ENCODE measurements around the gene TNFRSF4. TPM values are rescaled to one million over a fixed set of nuclear protein-coding genes. Genes with fewer than 3 reads are reported as not detected.
"Not testable (repeated sequence)": the region's sequence is repeated elsewhere in the genome, so short reads cannot be mapped to it uniquely, and the experiment has no call there.

The TNFRSF4 gene
- polyA plus RNA-seq, 1 donor: 1.1 TPM

- Histone ChIP-seq H3K4me3 (ENCODE audit: low read length) (no peak overlapping the region), H3K9me3 (ENCODE audit: control insufficient read depth, low read depth, low read length) (peaks cover 10% of the 10 kb centered on the region), H3K36me3 (ENCODE audit: control insufficient read depth, insufficient read depth, low read length) (no peaks in the 10 kb centered on the region), H3K4me1 (ENCODE audit: control insufficient read depth, insufficient read depth, low read length) (peaks cover 3% of the 10 kb centered on the region), H3K27ac (ENCODE audit: low read length) (no peak overlapping the region), H3K27me3 (ENCODE audit: control insufficient read depth, insufficient read depth, low read length) (peaks cover 37% of the 10 kb centered on the region)
- no peak for DNase-seq
- no CpG with 5 or more reads among the region's 31 CpGs for WGBS (ENCODE audit: insufficient coverage, low lambda C conversion rate)
These were observed 13.7 kb downstream of the TNFRSF4 start for GRCh38 chr1:1199961-1200875.

- WGBS (ENCODE audit: insufficient coverage, low lambda C conversion rate): no CpG with 5 or more reads among the region's 22 CpGs
- DNase-seq: no peak
- Histone ChIP-seq H3K36me3 (ENCODE audit: control insufficient read depth, insufficient read depth, low read length) (no peaks in the 10 kb centered on the region), H3K4me1 (ENCODE audit: control insufficient read depth, insufficient read depth, low read length) (peaks cover 3% of the 10 kb centered on the region), H3K4me3 (ENCODE audit: low read length) (no peak overlapping the region), H3K27ac (ENCODE audit: low read length) (no peak overlapping the region), H3K27me3 (ENCODE audit: control insufficient read depth, insufficient read depth, low read length) (peaks cover 35% of the 10 kb centered on the region), H3K9me3 (ENCODE audit: control insufficient read depth, low read depth, low read length) (peaks cover 10% of the 10 kb centered on the region)
These were observed 14.6 kb downstream of the TNFRSF4 start for GRCh38 chr1:1199141-1199960.

GRCh38 chr1:1198423-1199140 lies 15.4 kb downstream of the TNFRSF4 start:
- H3K27ac ChIP-seq (ENCODE audit: low read length): no peak overlapping the region
- peaks cover 32% of the 10 kb centered on the region for H3K27me3 ChIP-seq (ENCODE audit: control insufficient read depth, insufficient read depth, low read length)
- DNase-seq: no peak
- H3K4me1 ChIP-seq (ENCODE audit: control insufficient read depth, insufficient read depth, low read length): peaks cover 3% of the 10 kb centered on the region
- H3K4me3 ChIP-seq (ENCODE audit: low read length): no peak overlapping the region
- H3K9me3 ChIP-seq (ENCODE audit: control insufficient read depth, low read depth, low read length): peaks cover 4% of the 10 kb centered on the region
- no CpG with 5 or more reads among the region's 23 CpGs for WGBS (ENCODE audit: insufficient coverage, low lambda C conversion rate)
- H3K36me3 ChIP-seq (ENCODE audit: control insufficient read depth, insufficient read depth, low read length): no peaks in the 10 kb centered on the region

GRCh38 chr1:1197551-1198422 lies 16.2 kb downstream of the TNFRSF4 start:
- DNase-seq: no peak
- Histone ChIP-seq H3K27ac (ENCODE audit: low read length) (no peak overlapping the region), H3K9me3 (ENCODE audit: control insufficient read depth, low read depth, low read length) (peaks cover 4% of the 10 kb centered on the region), H3K27me3 (ENCODE audit: control insufficient read depth, insufficient read depth, low read length) (peaks cover 25% of the 10 kb centered on the region), H3K4me3 (ENCODE audit: low read length) (no peak overlapping the region), H3K4me1 (ENCODE audit: control insufficient read depth, insufficient read depth, low read length) (peaks cover 3% of the 10 kb centered on the region), H3K36me3 (ENCODE audit: control insufficient read depth, insufficient read depth, low read length) (no peaks in the 10 kb centered on the region)
- no CpG with 5 or more reads among the region's 48 CpGs for WGBS (ENCODE audit: insufficient coverage, low lambda C conversion rate)

- H3K27ac ChIP-seq (ENCODE audit: low read length): no peak overlapping the region
- H3K4me3 ChIP-seq (ENCODE audit: low read length): no peak overlapping the region
- no peak for DNase-seq
- peaks cover 22% of the 10 kb centered on the region for H3K27me3 ChIP-seq (ENCODE audit: control insufficient read depth, insufficient read depth, low read length)
- no CpG with 5 or more reads among the region's 8 CpGs for WGBS (ENCODE audit: insufficient coverage, low lambda C conversion rate)
- H3K4me1 ChIP-seq (ENCODE audit: control insufficient read depth, insufficient read depth, low read length): peaks cover 3% of the 10 kb centered on the region
- peaks cover 4% of the 10 kb centered on the region for H3K9me3 ChIP-seq (ENCODE audit: control insufficient read depth, low read depth, low read length)
- no peaks in the 10 kb centered on the region for H3K36me3 ChIP-seq (ENCODE audit: control insufficient read depth, insufficient read depth, low read length)
These were observed 16.8 kb downstream of the TNFRSF4 start for GRCh38 chr1:1197188-1197500.

- Histone ChIP-seq H3K36me3 (ENCODE audit: control insufficient read depth, insufficient read depth, low read length) (no peaks in the 10 kb centered on the region), H3K27ac (ENCODE audit: low read length) (no peak overlapping the region), H3K27me3 (ENCODE audit: control insufficient read depth, insufficient read depth, low read length) (peaks cover 22% of the 10 kb centered on the region), H3K4me1 (ENCODE audit: control insufficient read depth, insufficient read depth, low read length) (peaks cover 3% of the 10 kb centered on the region), H3K4me3 (ENCODE audit: low read length) (no peak overlapping the region), H3K9me3 (ENCODE audit: control insufficient read depth, low read depth, low read length) (peaks cover 4% of the 10 kb centered on the region)
- no peak for DNase-seq
- WGBS (ENCODE audit: insufficient coverage, low lambda C conversion rate): no CpG with 5 or more reads among the region's 13 CpGs
These were observed 17.3 kb downstream of the TNFRSF4 start for GRCh38 chr1:1196431-1197187.

- H3K4me3 ChIP-seq (ENCODE audit: low read length); DNase-seq; H3K4me1 ChIP-seq (ENCODE audit: control insufficient read depth, insufficient read depth, low read length); H3K9me3 ChIP-seq (ENCODE audit: control insufficient read depth, low read depth, low read length); H3K27ac ChIP-seq (ENCODE audit: low read length); H3K36me3 ChIP-seq (ENCODE audit: control insufficient read depth, insufficient read depth, low read length): not testable (repeated sequence)
- WGBS (ENCODE audit: insufficient coverage, low lambda C conversion rate): no CpG with 5 or more reads among the region's 6 CpGs
- peaks cover 20% of the 10 kb centered on the region for H3K27me3 ChIP-seq (ENCODE audit: control insufficient read depth, insufficient read depth, low read length)
These were observed 18.2 kb downstream of the TNFRSF4 start for GRCh38 chr1:1195726-1196125.

GRCh38 chr1:1194723-1195122 lies 19.2 kb downstream of the TNFRSF4 start:
- H3K27ac ChIP-seq (ENCODE audit: low read length): no peak overlapping the region
- H3K27me3 ChIP-seq (ENCODE audit: control insufficient read depth, insufficient read depth, low read length): peaks cover 10% of the 10 kb centered on the region
- no peak for DNase-seq
- H3K36me3 ChIP-seq (ENCODE audit: control insufficient read depth, insufficient read depth, low read length): no peaks in the 10 kb centered on the region
- H3K9me3 ChIP-seq (ENCODE audit: control insufficient read depth, low read depth, low read length): no peaks in the 10 kb centered on the region
- no peaks in the 10 kb centered on the region for H3K4me1 ChIP-seq (ENCODE audit: control insufficient read depth, insufficient read depth, low read length)
- H3K4me3 ChIP-seq (ENCODE audit: low read length): no peak overlapping the region
- no CpG with 5 or more reads among the region's 3 CpGs for WGBS (ENCODE audit: insufficient coverage, low lambda C conversion rate)

GRCh38 chr1:1191734-1192133 lies 22.2 kb downstream of the TNFRSF4 start:
- no peaks in the 10 kb centered on the region for H3K36me3 ChIP-seq (ENCODE audit: control insufficient read depth, insufficient read depth, low read length)
- H3K9me3 ChIP-seq (ENCODE audit: control insufficient read depth, low read depth, low read length): no peaks in the 10 kb centered on the region
- H3K27ac ChIP-seq (ENCODE audit: low read length): no peak overlapping the region
- DNase-seq: no peak
- H3K27me3 ChIP-seq (ENCODE audit: control insufficient read depth, insufficient read depth, low read length): no peaks in the 10 kb centered on the region
- no peak overlapping the region for H3K4me3 ChIP-seq (ENCODE audit: low read length)
- no peaks in the 10 kb centered on the region for H3K4me1 ChIP-seq (ENCODE audit: control insufficient read depth, insufficient read depth, low read length)
- no CpG with 5 or more reads among the region's 11 CpGs for WGBS (ENCODE audit: insufficient coverage, low lambda C conversion rate)

All from large intestine (tissue), 3 donors.